K562 (cell line): ENCODE results near the gene CERS3. TPM values are rescaled to one million over a fixed set of nuclear protein-coding genes. Genes with fewer than 3 reads are reported as not detected.
A peak's percentile ranks its signal among the peaks of the same experiment; 100 is the strongest.

Experiments
- ATAC-seq: fragments of 200-7000 bp; cut with Tn5 transposase; 3 replicates; pipeline ENCODE4 v1.9.1; 2020; ENCODE audit warnings: moderate library complexity
- BruUV-seq: library from RNA; stranded (reverse); fragments of 400-500 nt; replicated peaks from 2 replicates; lab custom pipeline; 2021; lab: Mats Ljungman, UMichigan
- CTCF ChIA-PET: fragments of 300-600 bp; formaldehyde crosslinking; extraction: SDS; loops from one replicate; lab custom pipeline; 2021; ENCODE audit warnings: low intra/inter-chr PET ratio; lab: Yijun Ruan, JAX
- POLR2A ChIA-PET: fragments of 300-600, 350-650 bp; sonication (Branson Sonifier 250); formaldehyde crosslinking; extraction: SDS; loops from one replicate; lab custom pipeline; 2021; ENCODE audit warnings: antibody characterized with exemption, inconsistent platforms; lab: Yijun Ruan, JAX
- DNase-seq, 4 experiments: peaks; one replicate each; pipeline versions ENCODE4 v3.0.0 to v3.0.0-alpha.2; 2011 to 2018; ENCODE audit warnings: low spot score in 3 of 4, mixed read lengths in 3 of 4; ENCODE audit errors: extremely low read depth in 1 of 4
- FAIRE-seq: peaks from 2 replicates; lab custom pipeline; 2011; peaks lifted over from hg19 to GRCh38; lab: Jason Lieb, UNC
- H2AFZ ChIP-seq: 2 replicates; pipeline ENCODE4 v1.6.0; 2011; ENCODE audit warnings: low read depth, low read length, control low read depth, inconsistent platforms
- H3K27ac ChIP-seq: fragments of 200-600 bp; 3 replicates; pipeline ENCODE4 v1.8.0; 2011; ENCODE audit warnings: low read depth, mild to moderate bottlenecking, control low read depth, inconsistent platforms, low read length, moderate library complexity, mixed read lengths; ENCODE audit errors: extremely low read depth
- H3K27me3 ChIP-seq, 2 experiments: fragments of 300-600 bp in 1 of 2; 2 replicates in 1 of 2; 3 replicates in 1 of 2; pipeline versions ENCODE4 v1.6.0 to v1.8.0; 2011; ENCODE audit warnings: inconsistent platforms in 2 of 2, low read length in 2 of 2, mild to moderate bottlenecking in 1 of 2, mixed read lengths in 1 of 2, moderate library complexity in 1 of 2; ENCODE audit not compliant: control insufficient read depth in 2 of 2, insufficient read depth in 2 of 2
- H3K36me3 ChIP-seq: fragments of 300-600 bp; 3 replicates; pipeline ENCODE4 v1.8.0; 2011; ENCODE audit warnings: mild to moderate bottlenecking, low read length, inconsistent platforms; ENCODE audit not compliant: control insufficient read depth, insufficient read depth
- H3K4me1 ChIP-seq, 2 experiments: fragments of 200-600 bp in 1 of 2; replicated peaks in 1 of 2; 2 replicates in 1 of 2; 3 replicates in 1 of 2; pipeline versions ENCODE4 v1.5.1 to v1.8.0; 2011; ENCODE audit warnings: inconsistent platforms in 2 of 2, low read length in 2 of 2, mild to moderate bottlenecking in 1 of 2, mixed read lengths in 1 of 2, moderate library complexity in 1 of 2; ENCODE audit not compliant: control insufficient read depth in 2 of 2, insufficient read depth in 2 of 2
- H3K4me2 ChIP-seq: 2 replicates; pipeline ENCODE4 v1.6.1; 2011; ENCODE audit warnings: low read length, control low read depth, inconsistent platforms, mixed read lengths; ENCODE audit not compliant: insufficient read depth
- H3K4me3 ChIP-seq: fragments of 200-600 bp; sonication (generic), shearing (Covaris generic); 2 replicates; pipeline ENCODE4 v1.5.1; 2016; ENCODE audit warnings: control low read depth, inconsistent platforms
- H3K79me2 ChIP-seq: fragments of 200-600 bp; 3 replicates; pipeline ENCODE4 v1.8.0; 2011; ENCODE audit warnings: low read length, inconsistent platforms; ENCODE audit not compliant: control insufficient read depth, insufficient read depth
- H3K9ac ChIP-seq, 2 experiments: 2 replicates each; pipeline versions ENCODE4 v1.6.0 to v1.6.1; 2011; ENCODE audit warnings: low read depth in 2 of 2, low read length in 2 of 2, control low read depth in 1 of 2, inconsistent platforms in 1 of 2, mild to moderate bottlenecking in 1 of 2, mixed read lengths in 1 of 2; ENCODE audit not compliant: insufficient read depth in 1 of 2
- H3K9me1 ChIP-seq: one replicate; pipeline ENCODE4 v1.6.0; 2011; ENCODE audit warnings: inconsistent platforms, mild to moderate bottlenecking, low read length, moderate library complexity; ENCODE audit not compliant: control insufficient read depth, insufficient read depth
- H3K9me3 ChIP-seq: replicated peaks from 2 replicates; pipeline ENCODE4 v1.5.1; 2011; ENCODE audit warnings: low read depth, low read length, inconsistent platforms; ENCODE audit not compliant: control insufficient read depth, insufficient read depth
- H4K20me1 ChIP-seq: replicated peaks from 2 replicates; pipeline ENCODE4 v1.6.1; 2011; ENCODE audit warnings: low read length, inconsistent platforms, mixed read lengths; ENCODE audit not compliant: control insufficient read depth, insufficient read depth
- BRF1 ChIP-seq: IDR thresholded peaks from 3 replicates; pipeline ENCODE4 v1.6.1; 2011; ENCODE audit warnings: borderline replicate concordance, mild to moderate bottlenecking; ENCODE audit not compliant: insufficient read length; ENCODE audit errors: extremely low read depth
- NFE2L1 ChIP-seq: fragments of 450-650 bp; IDR thresholded peaks from 2 replicates; pipeline ENCODE4 v1.6.1; 2016; ENCODE audit warnings: missing genetic modification characterization, low read depth, mild to moderate bottlenecking, missing compliant biosample characterization, moderate library complexity, borderline replicate concordance
- NONO ChIP-seq, 2 experiments: fragments of 200-400 bp in 1 of 2; fragments of 450-650 bp in 1 of 2; formaldehyde crosslinking in 1 of 2; IDR thresholded peaks; 2 replicates each; pipeline ENCODE4 v1.6.1; 2017; ENCODE audit warnings: low read depth in 2 of 2, mild to moderate bottlenecking in 2 of 2, moderate library complexity in 2 of 2, low read length in 1 of 2
- PATZ1 ChIP-seq: fragments of 250-450 bp; sonication (Bioruptor Pico); IDR thresholded peaks from 2 replicates; pipeline ENCODE4 v1.5.0; 2020; ENCODE audit warnings: mild to moderate bottlenecking, borderline replicate concordance
- POLR3A ChIP-seq: IDR thresholded peaks from 2 replicates; pipeline ENCODE4 v1.6.1; 2011; ENCODE audit warnings: borderline replicate concordance, mild to moderate bottlenecking, moderate library complexity; ENCODE audit not compliant: insufficient read length, insufficient read depth; ENCODE audit errors: extremely low read depth
- PRPF4 ChIP-seq: fragments of 200-400 bp; formaldehyde crosslinking; IDR thresholded peaks from one replicate; pipeline ENCODE4 v1.6.1; 2017; ENCODE audit warnings: low read length, low read depth, mild to moderate bottlenecking; ENCODE audit not compliant: insufficient read depth, poor library complexity, severe bottlenecking
- ZNF318 ChIP-seq, 2 experiments: fragments of 450-650 bp; IDR thresholded peaks; 2 replicates each; pipeline ENCODE4 v1.6.1; 2016; ENCODE audit warnings: mild to moderate bottlenecking in 2 of 2, borderline replicate concordance in 1 of 2, low read depth in 1 of 2, moderate library complexity in 1 of 2
- WGBS: fragments of 100-300 bp; shearing (Covaris generic); methylation state at CpG from one replicate; pipeline ENCODE4 v1.1.6; 2016; ENCODE audit warnings: low coverage, mixed read lengths; ENCODE audit not compliant: insufficient coverage; ENCODE audit errors: missing lambda C conversion rate; 5-methylcytosine and 5-hydroxymethylcytosine counted together
- in situ Hi-C: fragments of 300-500 bp; cut with MboI; formaldehyde crosslinking; loops from 4 replicates; pipeline ENCODE4 v1.15.0; 2018; ENCODE audit warnings: inconsistent platforms, mixed read lengths
- intact Hi-C: fragments of 100-400 bp; cut with micrococcal nuclease; formaldehyde crosslinking; loops from 2 replicates; pipeline ENCODE4 v1.14.2; 2022
- polyA plus RNA-seq, 8 experiments: library from polyadenylated mRNA; depleted of rRNA in 4 of 8; stranded (reverse) in 5 of 8; unstranded in 3 of 8; fragments of >200 nt; fragmentation: Nextera tagmentation in 2 of 8; fragmentation: Illumina TruSeq in 1 of 8; extraction: Ambion mirVana in 2 of 8; extraction: Trizol in 1 of 8; gene quantifications; 2 replicates each; pipeline versions ENCODE4 v1.2.1 to v1.2.3, GENCODE V29; 2011 to 2014; ENCODE audit warnings: inconsistent platforms in 1 of 8, missing spikeins in 1 of 8
- total RNA-seq, 7 experiments: library from RNA; depleted of rRNA in 6 of 7; stranded (reverse); fragments of >200 nt in 6 of 7; fragmentation: Illumina TruSeq in 2 of 7; extraction: Trizol in 2 of 7; gene quantifications; 2 replicates each; pipeline versions ENCODE4 v1.2.1 to v1.2.3, GENCODE V29; 2011 to 2021; ENCODE audit warnings: low replicate concordance in 1 of 7

The CERS3 gene
- total and polyA plus RNA-seq, 9 of the 15 experiments (the other 6 are each of a cell fraction or from before 2014, with no cell fraction given) = not detected

- TF ChIP-seq NFE2L1 (no peak), PATZ1 (CRISPR knock-in tag) (no peak)
Measured at GRCh38 chr15:100572362-100572983, 43.7 kb upstream of the CERS3 start (continued).

GRCh38 chr15:100571592-100572167, 42.9 kb upstream of the CERS3 start:
- no peaks in the 10 kb centered on the region for H3K27me3 ChIP-seq
- ChIA-PET POLR2A (interaction anchor here (0.9 kb wide), 1 partner anchor 24 kb away, joined by 3 read pairs; no protein-coding TSS in a partner anchor), CTCF (no interaction called here)
- no peak for DNase-seq
- no peak overlapping the region for H3K27ac ChIP-seq
- in situ Hi-C loops (no loop called here), intact Hi-C loops (no loop called here)
- FAIRE-seq = peak; percentile 35
- no TSS peak for BruUV-seq
- H3K9me1 ChIP-seq = no peaks in the 10 kb centered on the region
- no peak overlapping the region for H3K4me3 ChIP-seq
- no peak overlapping the region for H3K9ac ChIP-seq
- WGBS = 93% methylated on average over 6 of the region's 6 CpGs
- no peaks in the 10 kb centered on the region for H3K9me3 ChIP-seq
- no peak for ATAC-seq
- 0 out of 3 replicates have a peak, but pooled peaks cover 2% of the 10 kb centered on the region for H3K79me2 ChIP-seq
- no peaks in the 10 kb centered on the region for H3K4me1 ChIP-seq
- H3K36me3 ChIP-seq = peaks cover 74% of the 10 kb centered on the region
- no peak overlapping the region for H3K4me2 ChIP-seq
- H4K20me1 ChIP-seq = no peaks in the 10 kb centered on the region; the same call in 1 of the 2 replicates
- no peak overlapping the region for H2AFZ ChIP-seq
- TF ChIP-seq NONO (IDR thresholded peaks at IDR 0.05; ENCODE audit: low read depth in 2 of 2, low read length in 1 of 2) (no peak), PRPF4 (no peak), ZNF318 (IDR thresholded peaks at IDR 0.05; ENCODE audit: borderline replicate concordance in 1 of 2, low read depth in 1 of 2) (no peak), BRF1 (no peak), POLR3A (no peak)
